Motor neuron (in vitro differentiated cells): ENCODE measurements around the gene SH2D3A. TPM values are rescaled to one million over a fixed set of nuclear protein-coding genes. Genes with fewer than 3 reads are reported as not detected.

Experiments used
- ATAC-seq, 8 experiments: fragments of 200-7000 bp; cut with Tn5 transposase; replicated peaks in 6 of 8; 2 replicates each; pipeline ENCODE4 v1.8.0; 2021; ENCODE audit warnings: mild to moderate bottlenecking in 8 of 8, moderate library complexity in 8 of 8
- H3K27ac ChIP-seq, 2 donors: fragments of 250-450 bp; sonication (Bioruptor Pico); 2 replicates each; pipeline ENCODE4 v1.9.0; 2021; ENCODE audit warnings: antibody characterized with exemption in 2 of 2, mild to moderate bottlenecking in 2 of 2, moderate library complexity in 1 of 2
- H3K4me1 ChIP-seq, 2 donors: fragments of 250-450 bp; sonication (Bioruptor Pico); replicated peaks in 1 of 2; 2 replicates each; pipeline ENCODE4 v1.6.1; 2021; ENCODE audit warnings: antibody characterized with exemption in 2 of 2, mild to moderate bottlenecking in 2 of 2, moderate library complexity in 1 of 2
- H3K4me3 ChIP-seq, 5 donors: fragments of 250-450 bp; sonication (Bioruptor Pico); 2 replicates each; pipeline ENCODE4 v1.9.0; 2021; ENCODE audit warnings: antibody characterized with exemption in 5 of 5, mild to moderate bottlenecking in 5 of 5, moderate library complexity in 4 of 5
- WGBS, 10 experiments: fragments of 450-650 bp; shearing (Covaris generic); methylation state at CpG; one replicate each; pipeline ENCODE4 v1.0.0; 2022; 5-methylcytosine and 5-hydroxymethylcytosine counted together
- in situ Hi-C, 9 experiments: fragments of 400-800 bp; cut with MboI; loops; one replicate each; pipeline ENCODE4 v1.15.0; 2021; ENCODE audit warnings: low sequenced_read_pairs in 9 of 9, low pct_unique_long_range_greater_than_20kb in 2 of 9; ENCODE audit not compliant: unreplicated experiment in 9 of 9
- total RNA-seq, 8 experiments: library from RNA; unstranded; fragments of 300-600 nt; gene quantifications; 2 replicates each; pipeline versions ENCODE4 v1.2.3 to v1.2.4, GENCODE V29; 2022

The SH2D3A gene
- 1 to 10 TPM in 3 of 8 experiments, under 1 TPM in 5; 0.07 to 3.1 (median 0.29) TPM for total RNA-seq

GRCh38 chr19:6767357-6768235 is at the start of gene SH2D3A:
Gene SH2D3A, minus strand, starts transcription at chr19:6767435. Its CDS starts 3,687 bp downstream, at chr19:6763748.
- Histone ChIP-seq H3K4me1 (no peaks in the 10 kb centered on the region), H3K27ac (no peak within 1 kb of the TSS), H3K4me3 (peak within 1 kb of the TSS in 2 of 5 donors; percentile 3 to 13)
- ATAC-seq: peak; percentile 10 to 85 (median 47)
- in situ Hi-C loops: no loop called here
- WGBS, 10 experiments: 0 to 5% (median 0%) methylated on average over 5 to 11 of the region's 47 CpGs; no CpG with 5 or more reads in 7 of the 10 experiments

GRCh38 chr19:6813659-6814058 is 46.4 kb upstream of the SH2D3A start:
- WGBS, 10 experiments: 48 to 82% (median 64%) methylated on average over 1 to 4 of the region's 4 CpGs
- ATAC-seq: no peak
- Histone ChIP-seq H3K4me1 (no peaks in the 10 kb centered on the region), H3K27ac (no peak overlapping the region), H3K4me3 (no peak overlapping the region)
- in situ Hi-C loops: no loop called here

- no peak for ATAC-seq
- Histone ChIP-seq H3K27ac (no peak overlapping the region), H3K4me1 (no peaks in the 10 kb centered on the region), H3K4me3 (no peak overlapping the region)
- WGBS, 10 experiments: 20 to 83% (median 29%) methylated on average over 1 to 2 of the region's 2 CpGs; no CpG with 5 or more reads in 2 of the 10 experiments
- in situ Hi-C loops: no loop called here
Observed at GRCh38 chr19:6812612-6813011, 45.4 kb upstream of the SH2D3A start.

GRCh38 chr19:6811906-6812305 is 44.7 kb upstream of the SH2D3A start:
- in situ Hi-C loops: no loop called here
- Histone ChIP-seq H3K4me1 (no peaks in the 10 kb centered on the region), H3K27ac (no peak overlapping the region), H3K4me3 (peak overlapping the region in 1 of 5 donors; percentile 25)
- ATAC-seq: peak in 5 of 8 experiments; percentile 26 to 73 (median 56)
- WGBS, 10 experiments: 0 to 29% (median 0%) methylated on average over 1 to 2 of the region's 2 CpGs; no CpG with 5 or more reads in 3 of the 10 experiments

- ATAC-seq: no peak
- in situ Hi-C loops: no loop called here
- no peak overlapping the region for H3K4me3 ChIP-seq
- no peak overlapping the region for H3K27ac ChIP-seq
- no peaks in the 10 kb centered on the region for H3K4me1 ChIP-seq
- 0 to 77% (median 20%) methylated on average over 1 to 3 of the region's 3 CpGs; no CpG with 5 or more reads in 3 of the 10 experiments for WGBS, 10 experiments
Observed at GRCh38 chr19:6811378-6811777, 44.1 kb upstream of the SH2D3A start.

- H3K4me3 ChIP-seq: no peak overlapping the region
- ATAC-seq: no peak
- 33 to 100% (median 45%) methylated on average over 1 to 3 of the region's 4 CpGs; no CpG with 5 or more reads in 5 of the 10 experiments for WGBS, 10 experiments
- H3K4me1 ChIP-seq: no peaks in the 10 kb centered on the region
- H3K27ac ChIP-seq: no peak overlapping the region
- in situ Hi-C loops: no loop called here
Observed at GRCh38 chr19:6809262-6809661, 42.0 kb upstream of the SH2D3A start.

- in situ Hi-C loops: no loop called here
- Histone ChIP-seq H3K4me3 (no peak overlapping the region), H3K27ac (no peak overlapping the region), H3K4me1 (no peaks in the 10 kb centered on the region)
- no peak for ATAC-seq
- 88 to 100% (median 90%) methylated on average over 1 of the region's 1 CpG; no CpG with 5 or more reads in 7 of the 10 experiments for WGBS, 10 experiments
Observed at GRCh38 chr19:6808494-6808893, 41.3 kb upstream of the SH2D3A start.

- 40 to 100% (median 73%) methylated on average over 1 to 4 of the region's 5 CpGs; no CpG with 5 or more reads in 4 of the 10 experiments for WGBS, 10 experiments
- Histone ChIP-seq H3K4me3 (no peak overlapping the region), H3K4me1 (no peaks in the 10 kb centered on the region), H3K27ac (no peak overlapping the region)
- ATAC-seq: no peak
- in situ Hi-C loops: no loop called here
Observed at GRCh38 chr19:6807291-6807690, 40.1 kb upstream of the SH2D3A start.

GRCh38 chr19:6806488-6806887 is 39.3 kb upstream of the SH2D3A start:
- H3K4me1 ChIP-seq: no peaks in the 10 kb centered on the region
- H3K27ac ChIP-seq: no peak overlapping the region
- ATAC-seq: peak in 3 of 8 experiments; percentile 65 to 83 (median 67)
- WGBS, 10 experiments: 40 to 100% (median 66%) methylated on average over 1 to 4 of the region's 4 CpGs; no CpG with 5 or more reads in 1 of the 10 experiments
- in situ Hi-C loops: no loop called here
- no peak overlapping the region for H3K4me3 ChIP-seq

- in situ Hi-C loops: no loop called here
- 40 to 93% (median 62%) methylated on average over 1 to 7 of the region's 8 CpGs; no CpG with 5 or more reads in 1 of the 10 experiments for WGBS, 10 experiments
- H3K27ac ChIP-seq: no peak overlapping the region
- no peaks in the 10 kb centered on the region for H3K4me1 ChIP-seq
- H3K4me3 ChIP-seq: no peak overlapping the region
- ATAC-seq: no peak
Observed at GRCh38 chr19:6803036-6803404, 35.8 kb upstream of the SH2D3A start.

- ATAC-seq: no peak
- Histone ChIP-seq H3K4me3 (no peak overlapping the region), H3K4me1 (no peaks in the 10 kb centered on the region), H3K27ac (no peak overlapping the region)
- 20 to 100% (median 60%) methylated on average over 1 to 6 of the region's 9 CpGs for WGBS, 10 experiments
- in situ Hi-C loops: no loop called here
Observed at GRCh38 chr19:6802336-6803035, 35.3 kb upstream of the SH2D3A start.

- H3K4me3 ChIP-seq: no peak overlapping the region
- H3K27ac ChIP-seq: no peak overlapping the region
- no peaks in the 10 kb centered on the region for H3K4me1 ChIP-seq
- in situ Hi-C loops: no loop called here
- peak in 2 of 8 experiments; percentile 14 to 26 for ATAC-seq
- WGBS, 10 experiments: 0 to 80% (median 7%) methylated on average over 1 to 11 of the region's 19 CpGs; no CpG with 5 or more reads in 3 of the 10 experiments
Observed at GRCh38 chr19:6801485-6802086, 34.4 kb upstream of the SH2D3A start.

- Histone ChIP-seq H3K4me1 (no peaks in the 10 kb centered on the region), H3K27ac (no peak overlapping the region), H3K4me3 (no peak overlapping the region)
- in situ Hi-C loops: no loop called here
- no peak for ATAC-seq
- WGBS, 10 experiments: 13 to 82% (median 51%) methylated on average over 1 to 7 of the region's 10 CpGs; no CpG with 5 or more reads in 2 of the 10 experiments
Observed at GRCh38 chr19:6800991-6801484, 33.8 kb upstream of the SH2D3A start.
